Measurements from ENCODE around the gene TMEM161A.
A peak's percentile ranks its signal among the peaks of the same experiment; 100 is the strongest.
"Not testable (repeated sequence)": the region's sequence is repeated elsewhere in the genome, so short reads cannot be mapped to it uniquely, and the experiment has no call there.

Gene TMEM161A

GRCh38 chr19:19138109-19138981 is at the start of gene TMEM161A:
TMEM161A (minus strand) TSS chr19:19138478; CDS start chr19:19138428, 50 bp downstream.
- H3K4me3 ChIP-seq (ENCODE audit: low read length) = peak within 1 kb of the TSS; percentile 100
- TF ChIP-seq, protein P1, sequence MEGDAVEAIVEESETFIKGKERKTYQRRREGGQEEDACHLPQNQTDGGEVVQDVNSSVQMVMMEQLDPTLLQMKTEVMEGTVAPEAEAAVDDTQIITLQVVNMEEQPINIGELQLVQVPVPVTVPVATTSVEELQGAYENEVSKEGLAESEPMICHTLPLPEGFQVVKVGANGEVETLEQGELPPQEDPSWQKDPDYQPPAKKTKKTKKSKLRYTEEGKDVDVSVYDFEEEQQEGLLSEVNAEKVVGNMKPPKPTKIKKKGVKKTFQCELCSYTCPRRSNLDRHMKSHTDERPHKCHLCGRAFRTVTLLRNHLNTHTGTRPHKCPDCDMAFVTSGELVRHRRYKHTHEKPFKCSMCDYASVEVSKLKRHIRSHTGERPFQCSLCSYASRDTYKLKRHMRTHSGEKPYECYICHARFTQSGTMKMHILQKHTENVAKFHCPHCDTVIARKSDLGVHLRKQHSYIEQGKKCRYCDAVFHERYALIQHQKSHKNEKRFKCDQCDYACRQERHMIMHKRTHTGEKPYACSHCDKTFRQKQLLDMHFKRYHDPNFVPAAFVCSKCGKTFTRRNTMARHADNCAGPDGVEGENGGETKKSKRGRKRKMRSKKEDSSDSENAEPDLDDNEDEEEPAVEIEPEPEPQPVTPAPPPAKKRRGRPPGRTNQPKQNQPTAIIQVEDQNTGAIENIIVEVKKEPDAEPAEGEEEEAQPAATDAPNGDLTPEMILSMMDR (IDR thresholded peaks at IDR 0.05; ENCODE audit: insufficient read depth, low read depth, low read length, missing control alignments) = no peak
- DNase-seq (ENCODE audit: low read depth) = peak; percentile 99

DNA sequence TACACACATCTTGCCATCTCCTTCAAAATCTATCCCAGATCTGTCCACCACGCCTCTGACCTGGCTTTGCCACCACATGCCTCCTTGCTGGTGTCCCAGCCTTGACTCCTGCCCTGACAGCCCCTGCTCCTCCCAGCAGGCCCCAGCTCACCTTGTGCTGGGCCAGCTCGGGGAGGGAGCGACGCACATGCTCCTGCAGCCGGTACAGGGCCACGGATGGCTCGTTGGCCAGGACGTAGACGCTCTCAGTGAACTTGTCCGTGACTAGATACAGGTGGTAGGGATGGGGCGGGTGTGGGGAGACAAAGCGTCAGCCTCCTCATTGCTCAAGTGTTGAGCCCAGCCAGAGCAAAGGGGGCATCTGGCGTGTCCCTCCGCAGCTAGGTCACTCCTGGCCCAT is 48.5 kb upstream of the TMEM161A start:
- DNase-seq (ENCODE audit: low read depth) = no peak
- TF ChIP-seq, protein P1 (IDR thresholded peaks at IDR 0.05; ENCODE audit: insufficient read depth, low read depth, low read length, missing control alignments) = no peak
- no peak overlapping the region for H3K4me3 ChIP-seq (ENCODE audit: low read length)

GRCh38 chr19:19185853-19186740 is 47.8 kb upstream of the TMEM161A start:
- no peak overlapping the region for H3K4me3 ChIP-seq (ENCODE audit: low read length)
- peak; percentile 67 for DNase-seq (ENCODE audit: low read depth)
- TF ChIP-seq, protein P1 (IDR thresholded peaks at IDR 0.05; ENCODE audit: insufficient read depth, low read depth, low read length, missing control alignments) = peak; percentile 52

DNA sequence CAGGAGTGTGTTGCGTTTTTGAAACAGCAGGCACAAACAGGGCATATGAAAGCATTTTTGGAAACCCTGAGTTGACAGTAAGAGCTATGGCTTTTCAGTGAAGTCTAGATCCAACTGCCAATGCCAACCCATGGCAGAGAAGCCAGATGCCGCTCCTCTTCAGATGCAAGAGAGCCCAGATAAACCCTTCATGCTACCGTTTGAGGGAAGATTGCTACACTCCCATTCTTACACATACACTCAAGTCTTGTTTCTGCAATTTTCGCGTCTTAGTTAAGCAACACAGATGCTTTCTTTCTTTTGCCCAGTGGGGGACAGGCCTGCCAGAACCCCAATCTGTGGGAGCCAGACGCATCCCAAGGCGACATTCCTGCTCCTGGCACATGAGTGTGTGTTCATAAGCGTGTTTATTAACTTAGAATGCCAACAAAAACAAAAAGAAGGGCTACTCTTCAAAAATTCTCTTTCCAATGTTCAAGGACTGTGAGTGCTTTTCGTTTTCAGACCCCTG is 43.3 kb upstream of the TMEM161A start:
- TF ChIP-seq, protein P1 (IDR thresholded peaks at IDR 0.05; ENCODE audit: insufficient read depth, low read depth, low read length, missing control alignments) = no peak
- DNase-seq (ENCODE audit: low read depth) = no peak
- no peak overlapping the region for H3K4me3 ChIP-seq (ENCODE audit: low read length)

GRCh38 chr19:19179548-19180441 is 41.5 kb upstream of the TMEM161A start:
- TF ChIP-seq, protein P1 (IDR thresholded peaks at IDR 0.05; ENCODE audit: insufficient read depth, low read depth, low read length, missing control alignments) = no peak
- DNase-seq (ENCODE audit: low read depth) = no peak
- no peak overlapping the region for H3K4me3 ChIP-seq (ENCODE audit: low read length)

DNA sequence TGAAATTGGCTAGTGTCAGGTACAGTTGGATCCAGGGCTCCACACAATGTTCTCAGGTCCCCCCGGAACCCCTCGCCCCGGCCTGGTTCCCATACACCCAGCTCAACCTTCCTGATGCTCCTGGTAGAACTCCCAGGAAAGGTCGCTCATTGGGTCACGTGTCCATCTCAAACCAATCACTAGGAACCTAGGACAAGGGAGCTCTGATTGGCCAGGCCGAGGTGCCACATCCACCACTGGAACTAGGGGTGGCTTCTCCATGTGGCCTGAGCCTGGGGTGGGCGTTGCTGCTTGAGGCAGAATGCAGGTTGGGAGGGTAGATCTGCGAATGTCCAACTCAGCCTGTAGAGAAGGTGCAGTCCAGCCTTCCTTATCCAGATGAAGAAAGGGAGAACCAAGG is 38.7 kb upstream of the TMEM161A start:
- H3K4me3 ChIP-seq (ENCODE audit: low read length) = no peak overlapping the region
- DNase-seq (ENCODE audit: low read depth) = no peak
- TF ChIP-seq, protein P1 (IDR thresholded peaks at IDR 0.05; ENCODE audit: insufficient read depth, low read depth, low read length, missing control alignments) = no peak

DNA sequence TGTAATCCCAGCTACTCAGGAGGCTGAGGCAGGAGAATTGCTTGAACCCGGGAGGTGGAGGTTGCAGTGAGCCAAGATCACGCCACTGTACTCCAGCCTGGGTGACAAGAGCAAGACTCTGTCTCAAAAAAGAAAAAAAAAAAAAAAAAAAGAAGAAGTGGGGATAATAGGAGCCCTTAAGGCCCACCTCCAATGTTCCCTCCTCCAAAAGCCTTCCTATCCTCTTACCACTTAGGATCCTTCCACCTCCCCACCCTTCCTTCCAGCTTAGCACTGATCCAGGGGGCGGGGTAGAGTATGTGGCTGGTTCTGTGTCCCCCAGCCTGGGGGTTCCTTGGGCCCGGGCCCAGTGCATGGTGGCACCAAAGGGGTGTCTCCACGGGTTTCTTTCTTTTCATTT is 35.0 kb upstream of the TMEM161A start:
- H3K4me3 ChIP-seq (ENCODE audit: low read length); DNase-seq (ENCODE audit: low read depth): not testable (repeated sequence)
